HG03520 (cell line): ENCODE data around the gene TRA2B.

Source experiments
- ATAC-seq: cut with Tn5 transposase; IDR thresholded peaks from one replicate; pipeline ENCODE4 v1.9.1; 2021; ENCODE audit warnings: mild to moderate bottlenecking, moderate library complexity; ENCODE audit not compliant: unreplicated experiment

Gene TRA2B

GRCh38 chr3:185881926-185882325, 55.9 kb downstream of the TRA2B start:
- ATAC-seq, result no peak

- ATAC-seq, result no peak
These were observed 57.2 kb downstream of the TRA2B start for GRCh38 chr3:185880600-185880999.

GRCh38 chr3:185878920-185879319, 58.9 kb downstream of the TRA2B start:
- no peak for ATAC-seq

- ATAC-seq, result no peak
These were observed 63.7 kb downstream of the TRA2B start for GRCh38 chr3:185874119-185874518.

GRCh38 chr3:185867650-185868049, 70.2 kb downstream of the TRA2B start:
- no peak for ATAC-seq

GRCh38 chr3:185866995-185867394, 70.8 kb downstream of the TRA2B start:
- ATAC-seq, result no peak

GRCh38 chr3:185866555-185866954, 71.3 kb downstream of the TRA2B start:
- ATAC-seq, result no peak
